LNCAP (cell line): ENCODE measurements around the gene GRIK3.

Experiments
- TF ChIP-seq, protein P1 (sequence below): fragments of 450-650 bp; IDR thresholded peaks from 2 replicates; pipeline ENCODE4 v1.5.1; 2017; ENCODE audit warnings: mild to moderate bottlenecking

Gene GRIK3

DNA sequence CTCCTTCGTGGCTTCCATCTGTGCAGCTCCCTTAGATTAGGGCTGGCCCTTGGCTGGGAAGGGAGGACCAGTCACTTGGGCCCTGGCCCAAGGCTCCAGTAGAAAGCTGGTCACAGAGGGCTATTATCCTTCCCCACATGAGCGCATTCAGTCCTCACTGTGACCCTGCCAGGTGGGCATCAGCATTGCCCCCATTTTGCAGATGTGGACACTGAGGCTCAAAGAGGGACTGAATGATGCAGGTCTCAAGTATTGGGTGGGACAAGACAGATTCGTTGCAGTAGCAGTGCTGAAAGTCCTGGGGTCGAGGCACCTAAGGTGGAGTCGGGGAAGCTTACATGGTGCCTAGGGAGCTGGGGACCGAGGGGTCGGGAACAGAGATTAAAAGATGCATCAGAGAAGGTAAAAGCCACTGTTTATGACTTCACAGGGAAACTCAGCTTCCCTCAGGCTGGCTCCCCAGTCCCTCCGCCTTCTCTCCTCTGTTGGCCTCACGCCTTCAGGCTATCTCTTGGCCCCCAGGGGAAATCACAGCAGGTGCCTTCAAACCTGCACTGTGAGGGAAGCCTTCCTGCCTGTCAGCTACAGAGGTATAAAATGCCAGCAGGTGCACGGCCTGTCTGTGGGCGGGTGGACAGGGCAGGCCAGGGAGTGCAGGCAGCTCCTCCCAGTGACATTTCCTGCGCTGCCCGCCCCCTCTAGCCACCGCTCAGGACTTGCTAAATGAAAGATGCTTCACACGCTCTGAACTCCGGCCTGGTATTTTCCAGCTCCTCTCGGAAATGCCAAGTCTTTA is 178.4 kb downstream of the GRIK3 start:
- TF ChIP-seq, protein P1, sequence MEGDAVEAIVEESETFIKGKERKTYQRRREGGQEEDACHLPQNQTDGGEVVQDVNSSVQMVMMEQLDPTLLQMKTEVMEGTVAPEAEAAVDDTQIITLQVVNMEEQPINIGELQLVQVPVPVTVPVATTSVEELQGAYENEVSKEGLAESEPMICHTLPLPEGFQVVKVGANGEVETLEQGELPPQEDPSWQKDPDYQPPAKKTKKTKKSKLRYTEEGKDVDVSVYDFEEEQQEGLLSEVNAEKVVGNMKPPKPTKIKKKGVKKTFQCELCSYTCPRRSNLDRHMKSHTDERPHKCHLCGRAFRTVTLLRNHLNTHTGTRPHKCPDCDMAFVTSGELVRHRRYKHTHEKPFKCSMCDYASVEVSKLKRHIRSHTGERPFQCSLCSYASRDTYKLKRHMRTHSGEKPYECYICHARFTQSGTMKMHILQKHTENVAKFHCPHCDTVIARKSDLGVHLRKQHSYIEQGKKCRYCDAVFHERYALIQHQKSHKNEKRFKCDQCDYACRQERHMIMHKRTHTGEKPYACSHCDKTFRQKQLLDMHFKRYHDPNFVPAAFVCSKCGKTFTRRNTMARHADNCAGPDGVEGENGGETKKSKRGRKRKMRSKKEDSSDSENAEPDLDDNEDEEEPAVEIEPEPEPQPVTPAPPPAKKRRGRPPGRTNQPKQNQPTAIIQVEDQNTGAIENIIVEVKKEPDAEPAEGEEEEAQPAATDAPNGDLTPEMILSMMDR, result no peak

- TF ChIP-seq, protein P1, result no peak
Measured at GRCh38 chr1:36853638-36854037, 180.7 kb downstream of the GRIK3 start.

DNA sequence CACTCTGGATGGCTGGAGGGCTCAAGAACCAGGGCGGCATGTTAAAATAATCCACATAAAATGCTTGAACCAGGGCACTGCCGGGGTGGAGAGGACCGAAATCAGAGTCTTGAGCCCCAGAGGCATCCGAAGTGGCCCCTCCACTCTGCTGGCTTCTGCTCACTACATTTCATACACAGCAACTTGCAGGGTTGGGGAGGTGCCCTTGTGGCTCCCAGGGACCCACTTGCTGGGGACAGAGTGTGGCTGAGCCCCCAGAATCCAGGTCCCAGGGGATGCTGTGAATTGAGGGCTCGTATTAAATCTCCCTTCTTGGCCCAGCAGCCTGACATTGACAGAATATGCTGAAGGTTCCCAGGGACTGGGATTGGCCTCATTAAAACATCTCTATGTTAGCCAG is 181.7 kb downstream of the GRIK3 start:
- TF ChIP-seq, protein P1, result no peak

DNA sequence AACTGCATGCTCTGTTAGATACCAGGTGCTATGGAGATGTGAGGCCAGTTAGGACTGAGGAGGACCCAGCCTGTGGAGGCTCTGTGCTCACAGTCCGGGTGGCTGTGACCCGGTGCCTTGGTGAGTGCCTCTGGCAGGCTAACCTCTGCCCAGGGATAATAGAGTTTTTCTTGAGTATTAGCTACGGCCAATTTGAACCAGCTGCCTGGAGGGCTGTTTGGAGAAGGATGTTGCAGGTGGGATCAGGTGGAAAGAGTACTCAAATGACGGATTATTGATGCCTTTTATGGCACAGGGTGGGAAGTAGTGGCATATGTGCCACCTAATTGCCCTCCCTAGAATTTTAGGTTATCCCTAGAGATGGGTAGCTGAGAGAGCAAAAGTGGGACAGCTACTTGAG is 182.7 kb downstream of the GRIK3 start:
- TF ChIP-seq, protein P1, result no peak

GRCh38 chr1:36851087-36851486 is 183.2 kb downstream of the GRIK3 start:
- TF ChIP-seq, protein P1, result no peak

- TF ChIP-seq, protein P1, result no peak
Measured at GRCh38 chr1:36849956-36850355, 184.4 kb downstream of the GRIK3 start.

- TF ChIP-seq, protein P1, result no peak
Measured at GRCh38 chr1:36847761-36848160, 186.6 kb downstream of the GRIK3 start.

- TF ChIP-seq, protein P1, result no peak
Measured at GRCh38 chr1:36847186-36847585, 187.1 kb downstream of the GRIK3 start.
